HG03280 (cell line): ENCODE data around the gene LENG9.
A peak's percentile ranks its signal among the peaks of the same experiment; 100 is the strongest.
"Not testable (repeated sequence)": the region's sequence is repeated elsewhere in the genome, so short reads cannot be mapped to it uniquely, and the experiment has no call there.

ENCODE experiments used
- ATAC-seq: cut with Tn5 transposase; IDR thresholded peaks from one replicate; pipeline ENCODE4 v1.9.1; 2021; ENCODE audit warnings: mild to moderate bottlenecking, moderate library complexity; ENCODE audit not compliant: unreplicated experiment

The LENG9 gene

DNA sequence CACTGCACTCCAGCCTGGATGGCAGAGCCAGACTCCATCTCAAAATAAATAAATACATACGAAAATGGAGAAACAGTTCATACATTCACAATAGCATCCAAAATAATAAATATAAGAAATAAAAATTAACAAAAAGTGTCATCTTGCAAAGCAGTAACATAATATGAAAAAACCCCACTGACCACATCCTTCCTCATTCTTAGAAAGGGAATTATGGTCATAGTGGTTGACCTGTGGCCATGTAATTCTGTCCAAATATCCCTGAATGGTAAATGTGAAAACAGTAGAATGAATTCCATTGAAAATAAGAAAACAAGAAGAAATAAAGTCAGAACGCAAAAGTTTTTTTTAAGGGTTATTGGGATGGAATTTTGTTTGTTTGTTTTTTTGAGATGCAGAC lies 16.5 kb upstream of the LENG9 start:
- no peak for ATAC-seq

DNA sequence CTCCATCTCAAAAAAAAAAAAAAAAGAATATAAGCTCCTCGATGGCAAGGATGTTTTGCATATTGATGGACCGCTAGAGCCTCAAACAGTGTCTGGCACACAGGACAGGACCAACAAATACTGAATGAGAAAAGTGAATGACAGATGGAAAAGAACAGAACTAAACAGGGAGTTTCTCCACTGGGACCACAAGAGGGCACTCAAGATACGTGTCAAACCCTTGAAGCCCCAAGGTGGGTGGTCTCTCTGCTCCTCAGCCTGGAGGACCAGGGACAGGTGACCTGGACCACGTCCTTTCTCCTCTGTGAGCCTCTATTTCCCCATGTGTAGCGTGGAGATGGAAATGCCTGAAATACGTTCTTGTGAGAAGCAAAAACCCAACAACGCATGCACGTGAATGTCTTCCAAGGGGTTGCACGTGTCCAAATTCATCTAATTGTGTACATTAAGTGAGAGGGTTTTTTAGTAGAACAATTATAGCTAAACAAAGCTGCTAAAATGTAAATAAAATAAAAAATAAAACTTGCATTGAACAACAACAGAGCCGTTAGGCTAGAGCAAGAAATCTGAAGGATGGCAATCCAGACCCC lies 15.2 kb upstream of the LENG9 start:
- no peak for ATAC-seq

- no peak for ATAC-seq
These were observed 14.1 kb upstream of the LENG9 start for GRCh38 chr19:54477650-54478049.

- ATAC-seq = no peak
These were observed 12.1 kb upstream of the LENG9 start for GRCh38 chr19:54475706-54476105.

DNA sequence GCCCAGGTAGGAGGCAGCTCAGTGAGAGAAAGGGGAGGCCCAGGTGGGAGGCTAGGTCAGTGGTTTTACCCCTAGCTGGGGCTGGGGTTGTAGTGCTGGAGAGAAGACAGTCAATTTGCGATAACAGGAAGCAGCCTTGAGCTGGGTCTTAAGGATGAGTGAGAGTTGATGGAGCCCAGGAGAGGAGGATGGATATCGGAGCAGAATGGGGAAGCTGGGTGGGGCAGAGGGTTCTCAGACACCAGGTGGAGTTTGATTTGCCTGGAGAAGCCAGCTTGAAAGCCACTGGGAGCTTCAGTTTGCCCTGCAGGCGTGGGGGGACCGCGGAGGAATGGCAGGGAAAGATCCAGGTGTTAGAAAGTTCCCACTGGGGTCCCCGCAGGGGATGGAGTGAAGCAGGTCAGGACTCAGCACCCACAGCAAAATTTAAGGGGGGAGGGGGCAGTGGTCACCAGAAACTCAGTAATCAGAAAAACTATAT lies 10.4 kb upstream of the LENG9 start:
- no peak for ATAC-seq

GRCh38 chr19:54473071-54473891 lies 9.7 kb upstream of the LENG9 start, which contains the start of gene CDC42EP5:
CDC42EP5 (minus strand) TSS chr19:54473296; CDS start chr19:54465547, 7,749 bp downstream.
- ATAC-seq = no peak

DNA sequence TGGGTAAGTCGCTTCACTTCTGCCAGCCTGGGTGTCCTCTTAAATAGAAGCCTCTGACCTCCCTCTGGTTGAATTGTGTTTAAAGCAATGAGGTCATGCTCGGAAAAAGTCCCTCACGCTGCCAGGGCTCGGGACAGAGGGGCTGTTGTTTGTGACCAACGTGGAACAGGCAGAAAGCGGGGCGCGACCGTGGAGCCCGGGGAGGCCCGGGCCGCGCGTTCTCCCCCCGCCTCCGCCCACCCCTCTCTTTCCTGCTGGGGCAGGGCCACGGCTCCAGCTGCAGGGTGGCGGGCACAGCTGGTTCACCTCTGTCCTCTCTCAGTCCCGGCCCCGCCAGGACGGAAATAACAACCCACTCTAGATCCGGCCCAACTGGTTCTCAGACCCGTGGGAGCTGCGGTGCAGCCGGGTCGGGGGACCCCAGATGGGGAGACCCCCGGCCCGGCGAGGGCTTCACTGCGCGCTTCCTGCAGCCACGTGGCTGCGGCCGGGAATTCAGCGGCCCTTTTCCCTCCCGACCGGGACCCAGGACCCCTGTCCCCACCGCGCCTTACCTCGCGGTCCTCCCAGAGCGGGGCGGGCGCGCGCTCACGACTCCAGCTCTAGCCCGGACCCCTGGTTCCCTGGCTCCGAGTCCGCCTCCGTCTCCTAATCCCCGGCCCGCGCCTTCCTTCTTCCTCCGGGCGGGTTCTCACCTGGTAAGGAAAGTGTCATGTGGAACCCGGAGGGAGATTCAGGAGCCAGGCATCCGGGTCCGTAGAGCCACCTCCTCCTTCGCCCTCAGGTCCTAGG lies 7.6 kb upstream of the LENG9 start:
- no peak for ATAC-seq

GRCh38 chr19:54470276-54470887 lies 6.8 kb upstream of the LENG9 start:
- no peak for ATAC-seq

DNA sequence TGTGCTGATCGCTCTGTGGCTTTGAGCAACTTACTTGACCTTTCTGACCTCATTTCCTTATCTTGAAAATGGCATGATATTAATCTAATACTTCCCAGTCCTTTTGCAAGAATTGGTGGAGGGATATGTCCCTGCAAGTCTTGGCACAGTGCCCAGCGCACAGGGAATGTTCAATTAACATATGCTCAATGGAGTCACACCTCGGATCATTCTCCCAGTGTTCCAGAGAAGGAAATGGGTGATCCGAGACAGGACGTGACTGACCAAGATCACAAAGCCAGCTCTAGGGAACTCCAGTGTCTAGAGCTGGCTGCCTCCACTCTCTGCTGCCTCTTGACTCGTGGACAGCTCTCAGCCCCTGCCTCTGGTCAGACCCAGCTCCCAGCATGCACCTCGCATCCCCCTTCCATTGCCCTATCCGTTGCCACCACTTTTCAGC lies 5.9 kb upstream of the LENG9 start:
- no peak for ATAC-seq

DNA sequence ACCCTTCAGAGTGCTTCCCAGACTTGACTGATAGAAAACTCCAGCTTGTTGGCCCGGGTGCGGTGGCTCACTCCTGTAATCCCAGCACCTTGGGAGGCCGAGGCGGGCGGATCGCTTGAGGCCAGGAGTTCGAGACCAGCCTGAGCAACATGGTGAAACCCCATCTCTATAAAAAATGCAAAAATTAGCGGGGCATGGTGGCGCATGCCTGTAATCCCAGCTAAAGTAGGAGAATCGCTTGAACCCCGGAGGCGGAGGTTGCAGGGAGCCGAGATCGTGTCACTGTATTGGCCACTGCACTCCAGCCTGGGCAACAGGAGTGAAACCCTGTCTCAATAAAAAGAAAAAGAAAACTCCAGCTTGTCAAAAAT lies 2.5 kb upstream of the LENG9 start:
- ATAC-seq = not testable (repeated sequence)

DNA sequence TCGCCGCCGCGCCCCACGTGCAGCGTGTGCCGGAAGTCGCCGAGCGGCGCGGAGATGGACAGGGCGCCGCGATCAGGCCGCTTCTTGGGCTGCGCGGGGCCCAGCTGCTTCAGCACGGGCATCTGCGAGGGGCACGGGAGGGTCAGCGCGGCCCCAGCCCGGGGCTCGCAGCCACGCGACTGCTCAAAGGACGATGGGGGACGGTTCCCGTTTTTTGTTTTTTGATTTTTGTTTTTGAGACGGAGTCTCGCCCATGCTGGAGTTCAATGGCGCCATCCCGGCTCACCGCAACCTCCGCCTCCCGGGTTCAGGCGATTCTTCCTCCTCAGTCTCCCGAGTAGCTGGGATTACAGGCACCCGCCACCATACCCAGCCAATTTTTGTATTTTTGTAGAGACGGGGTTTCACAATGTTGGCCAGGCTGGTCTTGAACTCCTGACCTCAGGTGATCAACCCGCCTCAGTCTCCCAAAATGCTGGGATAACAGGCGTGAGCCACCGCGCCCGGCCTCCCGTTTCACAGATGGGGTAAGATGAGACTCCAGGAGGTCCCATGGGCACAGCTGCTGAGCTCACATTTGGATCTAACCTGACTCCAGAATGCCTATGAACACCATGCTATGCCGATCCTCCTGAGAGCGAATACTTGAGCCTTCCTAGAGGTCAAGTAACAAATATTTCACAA lies 2.0 kb upstream of the LENG9 start:
- ATAC-seq = no peak

DNA sequence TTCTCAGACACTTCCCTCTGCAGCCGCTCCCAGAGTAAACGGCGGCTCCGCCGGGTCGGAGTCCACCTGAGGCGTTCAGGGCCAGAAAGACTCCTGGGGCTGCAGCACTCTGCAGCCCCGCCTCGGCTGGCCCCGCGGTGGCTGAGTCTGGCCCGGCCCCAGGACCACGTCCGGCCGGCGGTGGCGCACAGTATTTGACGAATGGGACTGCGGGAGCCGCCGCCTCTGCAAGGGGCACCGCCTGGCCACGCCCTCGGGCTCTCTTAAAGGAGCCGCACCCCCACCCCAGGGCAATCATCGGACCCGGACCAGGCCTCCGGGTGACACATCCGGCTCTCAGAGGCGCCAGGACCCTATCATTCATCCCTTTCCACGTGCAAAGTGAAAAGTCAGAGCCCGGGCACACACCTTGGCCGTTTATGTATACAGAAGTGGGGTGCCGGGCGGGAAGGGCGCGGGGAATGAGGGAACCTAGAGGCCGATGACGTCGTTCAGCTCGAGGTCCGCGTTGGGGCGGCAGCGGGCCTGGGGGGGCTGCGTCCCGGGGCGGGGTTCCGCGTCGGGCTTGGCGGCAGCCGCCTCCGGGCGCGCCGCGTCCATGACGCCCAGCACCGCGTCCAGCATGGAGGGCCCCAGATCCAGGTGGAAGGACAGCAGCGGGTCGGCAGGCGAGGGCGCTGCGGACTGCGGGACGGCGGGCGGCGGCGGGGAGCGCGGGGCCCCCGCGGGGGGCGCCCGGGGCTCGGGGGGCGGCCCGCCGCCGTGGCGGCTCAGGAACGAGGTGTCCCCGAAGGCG lies 1.2 kb upstream of the LENG9 start:
- ATAC-seq = peak; percentile 47

- peak; percentile 47 for ATAC-seq
These were observed 559 bp upstream of the LENG9 start for GRCh38 chr19:54464044-54464629.

- ATAC-seq = peak; percentile 16
These were observed 685 bp downstream of the LENG9 start for GRCh38 chr19:54462655-54463530.

DNA sequence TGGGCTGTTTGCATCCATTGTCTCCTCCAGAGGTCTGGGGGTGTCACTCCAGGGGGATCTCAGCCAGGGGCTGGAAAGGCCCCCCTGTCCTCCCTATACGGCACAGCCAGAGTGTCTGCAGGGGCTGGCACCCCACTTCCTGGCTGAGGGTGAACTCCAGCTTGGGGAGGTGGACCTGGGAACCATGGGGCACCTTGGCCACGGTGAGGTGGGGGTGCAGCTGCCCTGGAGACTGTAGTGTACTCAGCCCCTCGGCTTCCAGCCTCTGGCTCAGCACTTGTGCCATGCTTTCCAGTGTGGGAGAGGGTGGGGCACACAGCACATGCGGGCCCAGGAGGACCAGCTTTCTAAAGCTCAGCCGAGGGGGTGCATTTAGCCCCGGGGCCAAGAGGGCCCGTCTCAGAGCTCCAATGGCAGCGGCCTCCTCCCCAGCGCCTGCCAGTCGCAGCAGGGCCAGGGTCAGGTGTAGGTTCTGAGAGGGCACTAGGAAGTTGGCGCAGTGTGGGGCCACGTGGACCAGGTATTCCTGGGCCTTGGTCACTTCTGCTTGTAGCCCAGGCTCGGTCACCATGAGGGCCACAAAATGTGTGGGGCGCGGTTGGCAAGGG lies 1.4 kb downstream of the LENG9 start:
- no peak for ATAC-seq

- no peak for ATAC-seq
These were observed 2.0 kb downstream of the LENG9 start for GRCh38 chr19:54461613-54462012.

DNA sequence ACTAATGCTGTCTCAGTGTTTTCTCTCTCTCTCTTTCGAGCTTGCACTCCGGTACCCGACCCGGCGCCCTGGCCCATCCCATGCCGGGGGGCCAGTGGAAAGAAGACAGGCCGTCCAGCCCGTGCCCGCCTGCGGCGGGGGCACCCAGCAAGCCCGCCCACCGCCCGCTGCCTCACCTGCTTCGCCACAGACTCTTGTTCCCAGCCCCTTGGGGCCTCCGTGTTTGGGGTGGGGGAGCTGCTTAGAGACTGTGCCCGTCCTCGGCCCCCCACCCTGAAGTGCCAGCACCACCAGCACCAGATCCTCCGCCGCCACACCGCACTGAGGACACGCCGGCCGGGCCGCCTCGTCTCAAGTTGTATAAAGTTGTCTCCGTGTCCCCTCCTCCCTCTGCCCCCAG lies 2.4 kb downstream of the LENG9 start:
- ATAC-seq = no peak
